Measurements from ENCODE around the gene PDE2A. TPM values are rescaled to one million over a fixed set of nuclear protein-coding genes. Genes with fewer than 3 reads are reported as not detected.
A peak's percentile ranks its signal among the peaks of the same experiment; 100 is the strongest.

The PDE2A gene
- total and polyA plus RNA-seq, 2 of the 4 experiments (the other 2 are of a cell fraction): 0.02 TPM; not detected in 1

GRCh38 chr11:72697814-72698213, 23.6 kb upstream of the PDE2A start:
- Histone ChIP-seq H4K91ac (ENCODE audit: insufficient read depth, low read depth, low read length) (no peak overlapping the region), H2BK120ac (ENCODE audit: low read depth, low read length) (no peak overlapping the region), H3K36me3 (ENCODE audit: control insufficient read depth, insufficient read depth, low read length) (peaks cover 89% of the 10 kb centered on the region), H3K9ac (ENCODE audit: low read depth, low read length) (no peak overlapping the region), H2BK15ac (ENCODE audit: low read depth, low read length) (no peak overlapping the region), H3K79me1 (ENCODE audit: low read depth in 1 of 2, low read length in 2 of 2) (peaks cover 0 to 22% of the 10 kb centered on the region in 2 experiments; a peak in 1 of 4 replicates), H4K8ac (ENCODE audit: low read depth in 2 of 2, low read length in 2 of 2) (no peak overlapping the region), H2AK9ac (replicated peaks; ENCODE audit: low read depth, low read length, poor library complexity) (peak overlapping the region; percentile 19), H3K4me2 (ENCODE audit: low read depth, low read length) (no peak overlapping the region), H3K14ac (replicated peaks; ENCODE audit: low read depth, low read length) (no peak overlapping the region), H2BK20ac (ENCODE audit: low read depth, low read length) (no peak overlapping the region), H3K9me1 (ENCODE audit: insufficient read depth, low read length) (peaks cover 7% of the 10 kb centered on the region; the same call in 1 of the 2 replicates), H3K23ac (ENCODE audit: low read depth, low read length) (no peak overlapping the region), H2BK5ac (ENCODE audit: low read depth, low read length, poor library complexity, severe bottlenecking) (no peak overlapping the region), H4K5ac (ENCODE audit: low read depth, low read length) (no peak overlapping the region), H3K4me1 (ENCODE audit: control insufficient read depth, insufficient read depth, low read length) (peaks cover 8% of the 10 kb centered on the region; the same call in 1 of the 2 replicates), H3K4ac (ENCODE audit: low read depth, low read length) (no peak overlapping the region), H3K56ac (ENCODE audit: extremely low read depth, insufficient read depth, low read length) (no peak overlapping the region), H3K9me3 (ENCODE audit: control insufficient read depth, insufficient read depth, low read length) (no peaks in the 10 kb centered on the region), H2AFZ (replicated peaks; ENCODE audit: low read length, poor library complexity) (no peak overlapping the region), H3K4me3 (ENCODE audit: insufficient read depth, low read depth, low read length) (no peak overlapping the region), H4K20me1 (ENCODE audit: insufficient read depth, low read length) (peaks cover 10% of the 10 kb centered on the region), H3K27ac (ENCODE audit: insufficient read depth, low read length) (no peak overlapping the region), H2AK5ac (ENCODE audit: low read depth, low read length) (no peak overlapping the region), H3K18ac (ENCODE audit: low read depth, low read length) (no peak overlapping the region), H3K27me3 (ENCODE audit: control insufficient read depth, insufficient read depth, low read length) (no peaks in the 10 kb centered on the region)
- WGBS, 2 experiments (ENCODE audit: extremely low coverage in 2 of 2, insufficient read length in 1 of 2): 90% methylated on average over 13 of the region's 16 CpGs; no CpG with 5 or more reads in 1 of the 2 experiments
- BruUV-seq (replicated peaks): no TSS peak
- POLR2A ChIA-PET (ENCODE audit: unreplicated experiment): interaction anchor here (0.6 kb wide), 1 partner anchor 219 kb away, joined by 3 read pairs; no protein-coding TSS in a partner anchor
- in situ Hi-C loops (cut with MboI; ENCODE audit: low sequenced_read_pairs) (no loop called here), intact Hi-C loops (cut with micrococcal nuclease) (no loop called here), dilution Hi-C loops (cut with HindIII; ENCODE audit: low sequenced_read_pairs, unreplicated experiment) (no loop called here)
- TF ChIP-seq RCOR1 (IDR thresholded peaks at IDR 0.05; ENCODE audit: insufficient replicate concordance, low read length) (no peak), MAFK (IDR thresholded peaks at IDR 0.05; ENCODE audit: low read depth, low read length) (no peak), MAZ (IDR thresholded peaks at IDR 0.05; ENCODE audit: borderline replicate concordance, low read depth, low read length) (no peak), CTCF (conservative IDR thresholded peaks at IDR 0.05; ENCODE audit: low read depth, low read length) (no peak), RAD21 (IDR thresholded peaks at IDR 0.05; ENCODE audit: low read length) (no peak), USF2 (IDR thresholded peaks at IDR 0.05; ENCODE audit: low read depth, low read length) (no peak), CEBPB (IDR thresholded peaks at IDR 0.05; ENCODE audit: low read depth, low read length) (no peak), ELK1 (IDR thresholded peaks at IDR 0.05; ENCODE audit: borderline replicate concordance, low read depth, low read length) (no peak), RFX5 (IDR thresholded peaks at IDR 0.05; ENCODE audit: low read depth, low read length) (no peak), FOS (IDR thresholded peaks at IDR 0.05; ENCODE audit: low read depth, low read length) (no peak), BHLHE40 (IDR thresholded peaks at IDR 0.05; ENCODE audit: low read depth, low read length) (no peak), NFE2L2 (IDR thresholded peaks at IDR 0.05; ENCODE audit: low read depth, low read length) (no peak), CHD1 (IDR thresholded peaks at IDR 0.05; ENCODE audit: low read depth, low read length) (no peak), SMC3 (IDR thresholded peaks at IDR 0.05; ENCODE audit: low read depth, low read length) (no peak), MXI1 (IDR thresholded peaks at IDR 0.05; ENCODE audit: borderline replicate concordance, low read depth, low read length) (no peak), POLR2A (IDR thresholded peaks at IDR 0.05; ENCODE audit: low read depth, low read length) (no peak)
- CTCF ChIA-PET: no interaction called here
- no peak for ATAC-seq (ENCODE audit: low read depth)
- DNase-seq: no peak

Data from IMR-90 (cell line).